GM23338 (cell line): Measurements from ENCODE around the gene HMG20B. TPM values are rescaled to one million over a fixed set of nuclear protein-coding genes. Genes with fewer than 3 reads are reported as not detected.
A peak's percentile ranks its signal among the peaks of the same experiment; 100 is the strongest.

Experiments
- ATAC-seq: fragments of 200-7000 bp; cut with Tn5 transposase; 3 replicates; pipeline ENCODE4 v1.9.1; 2020
- DNase-seq: peaks from one replicate; pipeline ENCODE4 v3.0.0-alpha.2; 2015; ENCODE audit warnings: low spot score
- H2AFZ ChIP-seq: fragments of 200-600 bp; sonication (generic); 2 replicates; pipeline ENCODE4 v1.8.0; 2016; ENCODE audit warnings: antibody characterized with exemption, mild to moderate bottlenecking, moderate library complexity
- H3F3A ChIP-seq: fragments of 200-600 bp; sonication (generic); replicated peaks from 2 replicates; pipeline ENCODE4 v1.8.0; 2017; ENCODE audit warnings: antibody characterized with exemption, mixed run types, low read depth
- H3K27ac ChIP-seq: fragments of 200-600 bp; sonication (generic); 2 replicates; pipeline ENCODE4 v1.6.1; 2016; ENCODE audit warnings: low read depth
- H3K27me3 ChIP-seq: fragments of 200-600 bp; sonication (generic); 2 replicates; pipeline ENCODE4 v1.8.0; 2016; ENCODE audit warnings: mild to moderate bottlenecking, mixed run types, moderate library complexity; ENCODE audit not compliant: insufficient read depth
- H3K36me3 ChIP-seq: fragments of 200-600 bp; sonication (generic); 2 replicates; pipeline ENCODE4 v1.8.0; 2016; ENCODE audit warnings: mild to moderate bottlenecking; ENCODE audit not compliant: insufficient read depth
- H3K4me1 ChIP-seq: fragments of 200-600 bp; sonication (generic); 2 replicates; pipeline ENCODE4 v1.8.0; 2016; ENCODE audit warnings: mild to moderate bottlenecking, moderate library complexity; ENCODE audit not compliant: insufficient read depth
- H3K4me2 ChIP-seq: fragments of 200-600 bp; sonication (generic); 2 replicates; pipeline ENCODE4 v1.7.1; 2017; ENCODE audit warnings: mixed run types
- H3K4me3 ChIP-seq: fragments of 200-600 bp; sonication (generic); 2 replicates; pipeline ENCODE4 v1.6.1; 2016; ENCODE audit warnings: mixed run types
- H3K79me2 ChIP-seq: fragments of 200-600 bp; sonication (generic); replicated peaks from 2 replicates; pipeline ENCODE4 v1.8.0; 2017; ENCODE audit warnings: mild to moderate bottlenecking; ENCODE audit not compliant: insufficient read depth
- H3K9me2 ChIP-seq: fragments of 200-600 bp; sonication (generic); 2 replicates; pipeline ENCODE4 v1.8.0; 2017; ENCODE audit not compliant: insufficient read depth
- H4K20me1 ChIP-seq: fragments of 200-600 bp; sonication (generic); replicated peaks from 2 replicates; pipeline ENCODE4 v1.8.0; 2017; ENCODE audit warnings: mild to moderate bottlenecking; ENCODE audit not compliant: insufficient read depth
- H3K27ac Mint-ChIP-seq: 2 replicates; pipeline ENCODE4 v1.8.0; 2020; ENCODE audit warnings: inconsistent platforms, mild to moderate bottlenecking, moderate library complexity, mixed read lengths
- H3K27me3 Mint-ChIP-seq: 3 replicates; pipeline ENCODE4 v1.8.0; 2022; ENCODE audit warnings: low read depth, mild to moderate bottlenecking, moderate library complexity, mixed read lengths, inconsistent platforms; ENCODE audit not compliant: insufficient read depth, poor library complexity
- H3K36me3 Mint-ChIP-seq: 3 replicates; pipeline ENCODE4 v1.8.0; 2021; ENCODE audit warnings: low read depth, mild to moderate bottlenecking, inconsistent platforms, moderate library complexity, mixed read lengths
- H3K4me1 Mint-ChIP-seq: 3 replicates; pipeline ENCODE4 v1.8.0; 2020; ENCODE audit warnings: mild to moderate bottlenecking, inconsistent platforms, mixed read lengths
- H3K4me3 Mint-ChIP-seq: 3 replicates; pipeline ENCODE4 v1.8.0; 2021; ENCODE audit warnings: moderate library complexity, mild to moderate bottlenecking, inconsistent platforms, mixed read lengths
- H3K9me3 Mint-ChIP-seq: 3 replicates; pipeline ENCODE4 v1.8.0; 2020; ENCODE audit warnings: moderate library complexity, mild to moderate bottlenecking, inconsistent platforms, mixed read lengths
- POLR2AphosphoS5 ChIP-seq: IDR thresholded peaks from 2 replicates; pipeline ENCODE4 v1.6.1; 2016; ENCODE audit warnings: antibody characterized with exemption, low read depth
- ZNF114 ChIP-seq: fragments of 250-450 bp; sonication (Bioruptor Pico); IDR thresholded peaks from 2 replicates; pipeline ENCODE4 v1.5.0; 2020; ENCODE audit warnings: mild to moderate bottlenecking, moderate library complexity
- polyA plus RNA-seq: library from polyadenylated mRNA; unstranded; fragments of >200 nt; fragmentation: Nextera tagmentation; extraction: Ambion mirVana; gene quantifications from 2 replicates; pipeline ENCODE4 v1.2.1, GENCODE V29; 2016
- total RNA-seq: library from RNA; depleted of rRNA; stranded (reverse); fragments of >200 nt; shearing (Covaris generic); gene quantifications from 2 replicates; pipeline ENCODE4 v1.2.3, GENCODE V29; 2014
- TF ChIP-seq, protein P1 (sequence below): fragments of 250-450 bp; sonication (Bioruptor Pico); IDR thresholded peaks from 2 replicates; pipeline ENCODE4 v1.5.0; 2020; ENCODE audit warnings: mild to moderate bottlenecking, moderate library complexity
- TF ChIP-seq, protein P2 (sequence below), 2 experiments: fragments of 200-600 bp in 1 of 2; sonication (generic) in 1 of 2; conservative IDR thresholded peaks; 2 replicates each; pipeline versions ENCODE4 v1.5.1 to v1.6.1; 2016 to 2017; ENCODE audit warnings: antibody characterized with exemption in 2 of 2, low read depth in 2 of 2, mild to moderate bottlenecking in 2 of 2, moderate library complexity in 1 of 2

Gene HMG20B
- total and polyA plus RNA-seq, 2 experiments from 2014 or later: 74.1 to 130 TPM

DNA sequence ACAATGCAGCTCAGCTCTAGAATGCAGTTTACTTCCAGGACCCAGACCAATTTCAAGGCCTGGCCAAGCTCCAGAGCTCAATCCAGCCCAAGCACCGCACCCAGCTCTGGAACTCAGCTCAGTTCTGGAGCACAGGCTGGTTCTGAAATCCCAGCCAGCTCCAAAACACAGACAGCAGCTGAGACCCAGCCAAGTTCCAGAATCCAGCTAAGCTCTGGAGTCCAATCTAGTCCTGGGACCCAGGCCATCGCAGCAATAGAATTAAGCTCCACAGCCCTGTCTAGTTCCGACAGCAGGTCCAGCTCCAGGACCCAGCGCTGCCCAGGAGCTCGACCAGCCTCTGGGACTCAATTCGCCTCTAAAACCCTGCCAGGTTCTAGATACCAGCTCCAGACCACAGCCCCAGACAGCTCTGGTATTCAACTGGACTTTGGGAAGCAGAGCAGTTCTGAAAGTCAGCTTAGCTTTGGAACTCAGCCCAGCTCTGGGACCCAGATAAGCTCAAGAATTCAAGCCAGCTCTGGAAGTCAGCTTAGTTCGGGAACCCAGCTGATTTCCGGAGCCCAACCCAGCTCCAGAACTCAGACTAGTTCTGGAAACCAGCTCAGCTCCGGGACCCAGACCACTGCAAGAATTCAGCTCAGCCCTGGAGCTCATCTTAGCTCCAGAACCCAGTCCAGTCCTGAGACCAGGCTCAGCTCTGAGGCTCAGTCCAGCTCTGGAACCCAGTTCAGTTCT, 19.3 kb downstream of the HMG20B start (continued):
- TF ChIP-seq, protein P1, sequence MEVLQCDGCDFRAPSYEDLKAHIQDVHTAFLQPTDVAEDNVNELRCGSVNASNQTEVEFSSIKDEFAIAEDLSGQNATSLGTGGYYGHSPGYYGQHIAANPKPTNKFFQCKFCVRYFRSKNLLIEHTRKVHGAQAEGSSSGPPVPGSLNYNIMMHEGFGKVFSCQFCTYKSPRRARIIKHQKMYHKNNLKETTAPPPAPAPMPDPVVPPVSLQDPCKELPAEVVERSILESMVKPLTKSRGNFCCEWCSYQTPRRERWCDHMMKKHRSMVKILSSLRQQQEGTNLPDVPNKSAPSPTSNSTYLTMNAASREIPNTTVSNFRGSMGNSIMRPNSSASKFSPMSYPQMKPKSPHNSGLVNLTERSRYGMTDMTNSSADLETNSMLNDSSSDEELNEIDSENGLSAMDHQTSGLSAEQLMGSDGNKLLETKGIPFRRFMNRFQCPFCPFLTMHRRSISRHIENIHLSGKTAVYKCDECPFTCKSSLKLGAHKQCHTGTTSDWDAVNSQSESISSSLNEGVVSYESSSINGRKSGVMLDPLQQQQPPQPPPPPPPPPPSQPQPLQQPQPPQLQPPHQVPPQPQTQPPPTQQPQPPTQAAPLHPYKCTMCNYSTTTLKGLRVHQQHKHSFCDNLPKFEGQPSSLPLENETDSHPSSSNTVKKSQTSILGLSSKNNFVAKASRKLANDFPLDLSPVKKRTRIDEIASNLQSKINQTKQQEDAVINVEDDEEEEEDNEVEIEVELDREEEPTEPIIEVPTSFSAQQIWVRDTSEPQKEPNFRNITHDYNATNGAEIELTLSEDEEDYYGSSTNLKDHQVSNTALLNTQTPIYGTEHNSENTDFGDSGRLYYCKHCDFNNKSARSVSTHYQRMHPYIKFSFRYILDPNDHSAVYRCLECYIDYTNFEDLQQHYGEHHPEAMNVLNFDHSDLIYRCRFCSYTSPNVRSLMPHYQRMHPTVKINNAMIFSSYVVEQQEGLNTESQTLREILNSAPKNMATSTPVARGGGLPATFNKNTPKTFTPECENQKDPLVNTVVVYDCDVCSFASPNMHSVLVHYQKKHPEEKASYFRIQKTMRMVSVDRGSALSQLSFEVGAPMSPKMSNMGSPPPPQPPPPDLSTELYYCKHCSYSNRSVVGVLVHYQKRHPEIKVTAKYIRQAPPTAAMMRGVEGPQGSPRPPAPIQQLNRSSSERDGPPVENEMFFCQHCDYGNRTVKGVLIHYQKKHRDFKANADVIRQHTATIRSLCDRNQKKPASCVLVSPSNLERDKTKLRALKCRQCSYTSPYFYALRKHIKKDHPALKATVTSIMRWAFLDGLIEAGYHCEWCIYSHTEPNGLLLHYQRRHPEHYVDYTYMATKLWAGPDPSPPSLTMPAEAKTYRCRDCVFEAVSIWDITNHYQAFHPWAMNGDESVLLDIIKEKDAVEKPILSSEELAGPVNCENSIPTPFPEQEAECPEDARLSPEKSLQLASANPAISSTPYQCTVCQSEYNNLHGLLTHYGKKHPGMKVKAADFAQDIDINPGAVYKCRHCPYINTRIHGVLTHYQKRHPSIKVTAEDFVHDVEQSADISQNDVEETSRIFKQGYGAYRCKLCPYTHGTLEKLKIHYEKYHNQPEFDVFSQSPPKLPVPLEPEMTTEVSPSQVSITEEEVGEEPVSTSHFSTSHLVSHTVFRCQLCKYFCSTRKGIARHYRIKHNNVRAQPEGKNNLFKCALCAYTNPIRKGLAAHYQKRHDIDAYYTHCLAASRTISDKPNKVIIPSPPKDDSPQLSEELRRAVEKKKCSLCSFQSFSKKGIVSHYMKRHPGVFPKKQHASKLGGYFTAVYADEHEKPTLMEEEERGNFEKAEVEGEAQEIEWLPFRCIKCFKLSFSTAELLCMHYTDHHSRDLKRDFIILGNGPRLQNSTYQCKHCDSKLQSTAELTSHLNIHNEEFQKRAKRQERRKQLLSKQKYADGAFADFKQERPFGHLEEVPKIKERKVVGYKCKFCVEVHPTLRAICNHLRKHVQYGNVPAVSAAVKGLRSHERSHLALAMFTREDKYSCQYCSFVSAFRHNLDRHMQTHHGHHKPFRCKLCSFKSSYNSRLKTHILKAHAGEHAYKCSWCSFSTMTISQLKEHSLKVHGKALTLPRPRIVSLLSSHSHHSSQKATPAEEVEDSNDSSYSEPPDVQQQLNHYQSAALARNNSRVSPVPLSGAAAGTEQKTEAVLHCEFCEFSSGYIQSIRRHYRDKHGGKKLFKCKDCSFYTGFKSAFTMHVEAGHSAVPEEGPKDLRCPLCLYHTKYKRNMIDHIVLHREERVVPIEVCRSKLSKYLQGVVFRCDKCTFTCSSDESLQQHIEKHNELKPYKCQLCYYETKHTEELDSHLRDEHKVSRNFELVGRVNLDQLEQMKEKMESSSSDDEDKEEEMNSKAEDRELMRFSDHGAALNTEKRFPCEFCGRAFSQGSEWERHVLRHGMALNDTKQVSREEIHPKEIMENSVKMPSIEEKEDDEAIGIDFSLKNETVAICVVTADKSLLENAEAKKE (CRISPR knock-in tag): no peak
- no peak for TF ChIP-seq POLR2AphosphoS5

DNA sequence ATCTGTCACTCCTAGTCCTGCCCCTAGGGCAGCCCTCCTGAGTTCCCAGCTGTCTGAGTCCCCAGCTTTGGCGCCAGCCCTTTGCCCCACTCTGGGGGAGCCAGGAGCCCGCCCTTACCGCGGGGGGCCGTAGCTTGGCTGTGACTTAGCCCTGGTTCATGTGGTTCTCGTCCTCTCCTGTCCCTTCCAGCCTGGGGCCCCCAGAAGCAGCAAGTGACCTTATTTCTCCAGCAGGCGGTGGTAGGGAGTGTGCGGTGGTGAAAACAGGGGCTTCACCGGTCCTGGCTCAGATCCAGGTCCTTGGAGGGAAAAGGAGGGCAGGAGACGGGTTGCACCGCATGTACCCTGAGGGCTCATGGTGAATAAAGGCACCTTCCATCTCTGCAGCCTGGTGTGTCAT, 20.4 kb downstream of the HMG20B start:
- Histone ChIP-seq H3K4me3 (no peak overlapping the region), H3K4me2 (no peak overlapping the region), H3K36me3 (no peaks in the 10 kb centered on the region), H2AFZ (no peak overlapping the region), H3K79me2 (no peaks in the 10 kb centered on the region), H3K9me2 (no peaks in the 10 kb centered on the region), H3K27me3 (peaks cover 10% of the 10 kb centered on the region), H3K4me1 (no peaks in the 10 kb centered on the region), H4K20me1 (no peaks in the 10 kb centered on the region), H3K27ac (no peak overlapping the region), H3F3A (peaks cover 6% of the 10 kb centered on the region; the same call in 1 of the 2 replicates)
- Mint-ChIP-seq H3K4me1 (no peaks in the 10 kb centered on the region), H3K27ac (no peak overlapping the region), H3K9me3 (peaks cover 17% of the 10 kb centered on the region), H3K4me3 (no peak overlapping the region), H3K36me3 (peaks cover 3% of the 10 kb centered on the region; the same call in 2 of the 3 replicates), H3K27me3 (peaks cover 6% of the 10 kb centered on the region)
- TF ChIP-seq, protein P2, sequence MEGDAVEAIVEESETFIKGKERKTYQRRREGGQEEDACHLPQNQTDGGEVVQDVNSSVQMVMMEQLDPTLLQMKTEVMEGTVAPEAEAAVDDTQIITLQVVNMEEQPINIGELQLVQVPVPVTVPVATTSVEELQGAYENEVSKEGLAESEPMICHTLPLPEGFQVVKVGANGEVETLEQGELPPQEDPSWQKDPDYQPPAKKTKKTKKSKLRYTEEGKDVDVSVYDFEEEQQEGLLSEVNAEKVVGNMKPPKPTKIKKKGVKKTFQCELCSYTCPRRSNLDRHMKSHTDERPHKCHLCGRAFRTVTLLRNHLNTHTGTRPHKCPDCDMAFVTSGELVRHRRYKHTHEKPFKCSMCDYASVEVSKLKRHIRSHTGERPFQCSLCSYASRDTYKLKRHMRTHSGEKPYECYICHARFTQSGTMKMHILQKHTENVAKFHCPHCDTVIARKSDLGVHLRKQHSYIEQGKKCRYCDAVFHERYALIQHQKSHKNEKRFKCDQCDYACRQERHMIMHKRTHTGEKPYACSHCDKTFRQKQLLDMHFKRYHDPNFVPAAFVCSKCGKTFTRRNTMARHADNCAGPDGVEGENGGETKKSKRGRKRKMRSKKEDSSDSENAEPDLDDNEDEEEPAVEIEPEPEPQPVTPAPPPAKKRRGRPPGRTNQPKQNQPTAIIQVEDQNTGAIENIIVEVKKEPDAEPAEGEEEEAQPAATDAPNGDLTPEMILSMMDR (conservative IDR thresholded peaks at IDR 0.05; ENCODE audit: low read depth in 2 of 2): peak; percentile 51 to 70
- TF ChIP-seq ZNF114: no peak
- ATAC-seq (peak; percentile 95), DNase-seq (peak; percentile 75)
